Measurements from ENCODE around the gene SIN3A.

GRCh38 chr15:75416584-75416983, 34.9 kb downstream of the SIN3A start:
- TF ChIP-seq CTCF (conservative IDR thresholded peaks at IDR 0.05; ENCODE audit: low read length): no peak
- no peak for TF ChIP-seq EZH2phosphoT487 (IDR thresholded peaks at IDR 0.05; ENCODE audit: borderline replicate concordance, low read depth, low read length)

All from OCI-LY7 (cell line).